ENCODE results near the gene PCDHGA3. TPM values are rescaled to one million over a fixed set of nuclear protein-coding genes. Genes with fewer than 3 reads are reported as not detected.
"Not testable (repeated sequence)": the region's sequence is repeated elsewhere in the genome, so short reads cannot be mapped to it uniquely, and the experiment has no call there.

The PCDHGA3 gene
- total and polyA plus RNA-seq, 2 donors (not counting 3 experiments of a cell fraction or from before 2014, with no cell fraction given): 0.88 to 1.1 TPM

DNA sequence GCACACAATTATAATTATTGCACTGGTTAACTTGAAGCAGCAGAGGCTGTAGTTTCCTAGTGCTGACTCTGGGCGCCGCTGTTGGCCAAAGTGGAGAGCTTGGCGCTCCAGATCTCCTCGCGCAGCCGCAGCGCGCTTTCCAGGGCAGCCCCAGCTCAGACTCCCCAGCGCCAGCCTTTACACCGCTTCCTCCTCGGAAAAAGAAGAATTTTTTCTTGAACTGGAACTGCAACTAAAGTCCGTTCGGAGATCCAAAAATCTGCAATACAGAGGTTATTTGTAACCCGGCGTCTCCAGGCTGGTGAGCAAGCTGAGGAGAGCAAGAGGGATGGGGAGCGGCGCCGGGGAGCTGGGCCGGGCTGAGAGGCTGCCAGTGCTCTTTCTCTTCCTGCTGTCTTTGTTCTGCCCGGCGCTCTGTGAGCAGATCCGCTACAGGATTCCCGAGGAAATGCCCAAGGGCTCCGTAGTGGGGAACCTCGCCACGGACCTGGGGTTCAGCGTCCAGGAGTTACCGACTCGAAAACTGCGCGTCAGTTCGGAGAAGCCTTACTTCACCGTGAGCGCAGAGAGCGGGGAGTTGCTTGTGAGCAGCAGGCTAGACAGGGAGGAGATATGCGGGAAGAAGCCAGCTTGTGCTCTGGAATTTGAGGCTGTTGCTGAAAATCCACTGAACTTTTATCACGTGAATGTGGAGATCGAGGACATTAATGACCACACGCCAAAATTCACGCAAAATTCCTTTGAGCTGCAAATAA, 44.1 kb downstream of the PCDHGA3 start, which contains the start of gene PCDHGB4:
Gene PCDHGB4 (plus strand): TSS at position 142 of the 755 bp plus-strand sequence. CDS start 187 bp downstream, at position 329.
- TF ChIP-seq, protein P1, sequence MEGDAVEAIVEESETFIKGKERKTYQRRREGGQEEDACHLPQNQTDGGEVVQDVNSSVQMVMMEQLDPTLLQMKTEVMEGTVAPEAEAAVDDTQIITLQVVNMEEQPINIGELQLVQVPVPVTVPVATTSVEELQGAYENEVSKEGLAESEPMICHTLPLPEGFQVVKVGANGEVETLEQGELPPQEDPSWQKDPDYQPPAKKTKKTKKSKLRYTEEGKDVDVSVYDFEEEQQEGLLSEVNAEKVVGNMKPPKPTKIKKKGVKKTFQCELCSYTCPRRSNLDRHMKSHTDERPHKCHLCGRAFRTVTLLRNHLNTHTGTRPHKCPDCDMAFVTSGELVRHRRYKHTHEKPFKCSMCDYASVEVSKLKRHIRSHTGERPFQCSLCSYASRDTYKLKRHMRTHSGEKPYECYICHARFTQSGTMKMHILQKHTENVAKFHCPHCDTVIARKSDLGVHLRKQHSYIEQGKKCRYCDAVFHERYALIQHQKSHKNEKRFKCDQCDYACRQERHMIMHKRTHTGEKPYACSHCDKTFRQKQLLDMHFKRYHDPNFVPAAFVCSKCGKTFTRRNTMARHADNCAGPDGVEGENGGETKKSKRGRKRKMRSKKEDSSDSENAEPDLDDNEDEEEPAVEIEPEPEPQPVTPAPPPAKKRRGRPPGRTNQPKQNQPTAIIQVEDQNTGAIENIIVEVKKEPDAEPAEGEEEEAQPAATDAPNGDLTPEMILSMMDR (IDR thresholded peaks at IDR 0.05; ENCODE audit: extremely low read depth in 1 of 2, insufficient read depth in 1 of 2, low read depth in 1 of 2, low read length in 2 of 2): peak; percentile 46 to 51
- FAIRE-seq (peak; percentile 87), DNase-seq (ENCODE audit: low read depth, low spot score) (peak; percentile 30)
- H3K36me3 ChIP-seq (ENCODE audit: control insufficient read depth in 2 of 2, extremely low read depth in 1 of 2, insufficient read depth in 2 of 2, low read length in 2 of 2); POLR2A ChIA-PET; dilution Hi-C loops (cut with MboI; ENCODE audit: extremely low pct_ligation_motif_present, low sequenced_read_pairs); H3K9me1 ChIP-seq (replicated peaks; ENCODE audit: control insufficient read depth, extremely low read depth, insufficient read depth, low read length); H4K20me1 ChIP-seq (replicated peaks; ENCODE audit: control insufficient read depth, extremely low read depth, insufficient read depth, low read length); H3K27ac ChIP-seq (ENCODE audit: insufficient read depth, low read depth, low read length); H3K9ac ChIP-seq (replicated peaks; ENCODE audit: extremely low read depth, insufficient read depth, low read length); H3K9me3 ChIP-seq (replicated peaks; ENCODE audit: control insufficient read depth, insufficient read depth, low read length); H2AFZ ChIP-seq (ENCODE audit: low read depth, low read length); H3K4me1 ChIP-seq (ENCODE audit: control insufficient read depth, extremely low read depth, insufficient read depth, low read length); H3K79me2 ChIP-seq (ENCODE audit: control insufficient read depth, insufficient read depth, low read length); intact Hi-C loops (cut with micrococcal nuclease): not testable (repeated sequence)
- Histone ChIP-seq H3K4me3 (replicated peaks in 1 of 3; ENCODE audit: insufficient read depth in 1 of 3, low read depth in 1 of 3, low read length in 3 of 3) (peak within 1 kb of the TSS in 2 of 3 experiments; percentile 9 to 22), H3K27me3 (ENCODE audit: control insufficient read depth in 2 of 2, insufficient read depth in 2 of 2, low read length in 2 of 2) (peaks cover 36 to 78% of the 10 kb centered on the region in 2 experiments), H3K4me2 (ENCODE audit: insufficient read depth, low read length) (peak within 1 kb of the TSS; percentile 18)
- TSS peak; percentile 23 for BruUV-seq (replicated peaks)
- CTCF ChIA-PET: interaction anchor here (0.7 to 4.1 kb wide), 19 partner anchors 9 to 232 kb away, joined by 3 to 32 read pairs (median 7); partner anchors contain the start of genes PCDHB14, PCDHGA10, PCDHGA11 and PCDHGA12

GRCh38 chr5:141388661-141389060, 45.0 kb downstream of the PCDHGA3 start:
- no peak overlapping the region for H3K4me2 ChIP-seq (ENCODE audit: insufficient read depth, low read length)
- no peak overlapping the region for H2AFZ ChIP-seq (ENCODE audit: low read depth, low read length)
- no peak overlapping the region for H3K4me3 ChIP-seq (replicated peaks in 1 of 3; ENCODE audit: insufficient read depth in 1 of 3, low read depth in 1 of 3, low read length in 3 of 3)
- POLR2A ChIA-PET: no interaction called here
- H3K4me1 ChIP-seq (ENCODE audit: control insufficient read depth, extremely low read depth, insufficient read depth, low read length): no peaks in the 10 kb centered on the region
- H3K79me2 ChIP-seq (ENCODE audit: control insufficient read depth, insufficient read depth, low read length): no peaks in the 10 kb centered on the region
- H3K9me1 ChIP-seq (replicated peaks; ENCODE audit: control insufficient read depth, extremely low read depth, insufficient read depth, low read length): no peaks in the 10 kb centered on the region
- H3K36me3 ChIP-seq (ENCODE audit: control insufficient read depth in 2 of 2, extremely low read depth in 1 of 2, insufficient read depth in 2 of 2, low read length in 2 of 2): no peaks in the 10 kb centered on the region
- dilution Hi-C loops (cut with MboI; ENCODE audit: extremely low pct_ligation_motif_present, low sequenced_read_pairs): no loop called here
- no peak for FAIRE-seq
- H3K9me3 ChIP-seq (replicated peaks; ENCODE audit: control insufficient read depth, insufficient read depth, low read length): no peaks in the 10 kb centered on the region
- TF ChIP-seq, protein P1 (IDR thresholded peaks at IDR 0.05; ENCODE audit: extremely low read depth in 1 of 2, insufficient read depth in 1 of 2, low read depth in 1 of 2, low read length in 2 of 2): no peak
- TF ChIP-seq JUN (IDR thresholded peaks at IDR 0.05; ENCODE audit: borderline replicate concordance, insufficient read depth, insufficient read length, low read depth): no peak
- no peak for TF ChIP-seq MYC (IDR thresholded peaks at IDR 0.05; ENCODE audit: low read depth, low read length)
- TF ChIP-seq POLR2A (IDR thresholded peaks at IDR 0.05; ENCODE audit: low read depth, low read length): no peak
- H3K27ac ChIP-seq (ENCODE audit: insufficient read depth, low read depth, low read length): no peak overlapping the region
- BruUV-seq (replicated peaks): no TSS peak
- no peaks in the 10 kb centered on the region for H4K20me1 ChIP-seq (replicated peaks; ENCODE audit: control insufficient read depth, extremely low read depth, insufficient read depth, low read length)
- no peak for DNase-seq (ENCODE audit: low read depth, low spot score)
- H3K9ac ChIP-seq (replicated peaks; ENCODE audit: extremely low read depth, insufficient read depth, low read length): no peak overlapping the region
- CTCF ChIA-PET: interaction anchor here (1.6 to 4.1 kb wide), 5 partner anchors 9 to 175 kb away, joined by 4 to 32 read pairs (median 15); partner anchors contain the start of genes PCDHGA3, PCDHGA6 and PCDHGB5
- peaks cover 31 to 80% of the 10 kb centered on the region in 2 experiments for H3K27me3 ChIP-seq (ENCODE audit: control insufficient read depth in 2 of 2, insufficient read depth in 2 of 2, low read length in 2 of 2)
- intact Hi-C loops (cut with micrococcal nuclease): no loop called here

Data from endothelial cell of umbilical vein (primary cell).